Endodermal cell (in vitro differentiated cells): ENCODE measurements around the gene TRHDE. TPM values are rescaled to one million over a fixed set of nuclear protein-coding genes. Genes with fewer than 3 reads are reported as not detected.
A peak's percentile ranks its signal among the peaks of the same experiment; 100 is the strongest.

Source experiments
- DNase-seq: peaks from one replicate; pipeline ENCODE4 v3.0.0-alpha.2; 2017
- H3K27ac ChIP-seq: 2 replicates; pipeline ENCODE4 v1.5.1; 2013; ENCODE audit warnings: mild to moderate bottlenecking, low read depth, low read length, moderate library complexity
- H3K27me3 ChIP-seq: 2 replicates; pipeline ENCODE4 v1.6.1; 2013; ENCODE audit warnings: mild to moderate bottlenecking, low read length, moderate library complexity; ENCODE audit not compliant: insufficient read depth, control insufficient read depth, poor library complexity, severe bottlenecking
- H3K36me3 ChIP-seq: 2 replicates; pipeline ENCODE4 v1.7.0; 2013; ENCODE audit warnings: mild to moderate bottlenecking, low read length, moderate library complexity; ENCODE audit not compliant: control insufficient read depth, insufficient read depth
- H3K4me1 ChIP-seq: one replicate; pipeline ENCODE4 v1.7.0; 2013; ENCODE audit warnings: low read length; ENCODE audit not compliant: control insufficient read depth, insufficient read depth
- H3K4me3 ChIP-seq: 2 replicates; pipeline ENCODE4 v1.5.1; 2013; ENCODE audit warnings: mild to moderate bottlenecking, low read length, moderate library complexity
- H3K9ac ChIP-seq: 2 replicates; pipeline ENCODE4 v1.6.1; 2013; ENCODE audit warnings: mild to moderate bottlenecking, low read length, moderate library complexity; ENCODE audit not compliant: poor library complexity, severe bottlenecking; ENCODE audit errors: extremely low read depth
- H3K9me3 ChIP-seq: 2 replicates; pipeline ENCODE4 v1.6.1; 2013; ENCODE audit warnings: mild to moderate bottlenecking, low read length, moderate library complexity; ENCODE audit not compliant: control insufficient read depth
- H3K27ac Mint-ChIP-seq: 2 replicates; pipeline ENCODE4 v1.8.0; 2020; ENCODE audit warnings: mixed read lengths
- H3K27me3 Mint-ChIP-seq: 2 replicates; pipeline ENCODE4 v1.8.0; 2021; ENCODE audit warnings: mild to moderate bottlenecking, mixed read lengths; ENCODE audit not compliant: insufficient read depth
- H3K36me3 Mint-ChIP-seq: 2 replicates; pipeline ENCODE4 v1.8.0; 2020; ENCODE audit warnings: low read depth, mixed read lengths
- H3K4me1 Mint-ChIP-seq: 2 replicates; pipeline ENCODE4 v1.8.0; 2020; ENCODE audit warnings: mixed read lengths
- H3K4me3 Mint-ChIP-seq: 2 replicates; pipeline ENCODE4 v1.8.0; 2020; ENCODE audit warnings: mild to moderate bottlenecking, moderate library complexity, mixed read lengths
- H3K9me3 Mint-ChIP-seq: 2 replicates; pipeline ENCODE4 v1.8.0; 2020; ENCODE audit warnings: mild to moderate bottlenecking, mixed read lengths
- WGBS, 2 experiments: methylation state at CpG; one replicate each; pipeline versions ENCODE4 v1.1.5 to v1.1.7; 2013; ENCODE audit warnings: missing lambda C conversion rate in 2 of 2, mixed read lengths in 1 of 2; ENCODE audit not compliant: insufficient coverage in 1 of 2, insufficient read length in 1 of 2; 5-methylcytosine and 5-hydroxymethylcytosine counted together
- total RNA-seq, 2 donors: library from RNA; stranded (reverse); fragmentation: NEBNext Ultra II Directional in 1 of 2; extraction: Animal tissue kit (Norgen Biotek cat#: 25700) in 1 of 2; gene quantifications; 2 replicates in 1 of 2; 3 replicates in 1 of 2; pipeline ENCODE4 v1.2.1, GENCODE V29; 2021
- TF ChIP-seq, protein P1 (sequence below): fragments of 200-600 bp; sonication (generic); conservative IDR thresholded peaks from 2 replicates; pipeline ENCODE4 v1.5.0; 2021; ENCODE audit warnings: antibody characterized with exemption, mild to moderate bottlenecking

Gene TRHDE
- total RNA-seq, 2 donors from 2014 or later: 0.20 to 1.2 TPM

DNA sequence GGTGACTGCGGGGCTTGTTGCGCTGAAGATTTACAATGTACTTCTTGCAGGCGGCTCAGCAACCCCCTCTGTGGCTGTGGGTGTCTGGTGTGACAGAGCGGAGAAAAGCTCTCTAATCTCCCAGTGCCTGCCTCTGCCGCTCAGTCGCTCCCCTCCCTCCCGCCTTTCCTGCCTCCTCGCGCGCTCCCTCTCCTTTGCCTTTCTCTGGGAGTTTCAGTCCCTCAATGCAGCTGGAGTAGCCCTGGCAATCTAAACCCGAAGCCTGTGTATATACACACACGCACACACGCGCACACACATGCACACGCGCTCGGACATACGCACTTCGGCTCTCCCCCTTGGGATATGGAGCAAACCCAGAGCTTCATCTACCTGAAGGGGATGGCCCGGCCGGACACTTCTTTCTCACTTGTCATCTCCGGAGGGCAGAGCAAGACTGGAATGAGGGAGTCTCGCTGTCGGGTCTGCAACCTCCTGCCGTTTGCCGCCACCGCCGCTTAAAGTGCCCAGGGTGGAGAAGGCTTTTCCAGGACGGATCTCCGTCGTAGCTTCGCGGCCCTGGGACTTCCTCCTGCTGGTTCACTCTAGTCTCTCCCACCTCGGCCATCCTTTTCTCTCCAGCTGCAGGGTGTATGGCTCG lies 599 bp upstream of the TRHDE start:
- no peaks in the 10 kb centered on the region for H3K36me3 Mint-ChIP-seq
- peak overlapping the region; percentile 37 for H3K27ac Mint-ChIP-seq
- TF ChIP-seq, protein P1, sequence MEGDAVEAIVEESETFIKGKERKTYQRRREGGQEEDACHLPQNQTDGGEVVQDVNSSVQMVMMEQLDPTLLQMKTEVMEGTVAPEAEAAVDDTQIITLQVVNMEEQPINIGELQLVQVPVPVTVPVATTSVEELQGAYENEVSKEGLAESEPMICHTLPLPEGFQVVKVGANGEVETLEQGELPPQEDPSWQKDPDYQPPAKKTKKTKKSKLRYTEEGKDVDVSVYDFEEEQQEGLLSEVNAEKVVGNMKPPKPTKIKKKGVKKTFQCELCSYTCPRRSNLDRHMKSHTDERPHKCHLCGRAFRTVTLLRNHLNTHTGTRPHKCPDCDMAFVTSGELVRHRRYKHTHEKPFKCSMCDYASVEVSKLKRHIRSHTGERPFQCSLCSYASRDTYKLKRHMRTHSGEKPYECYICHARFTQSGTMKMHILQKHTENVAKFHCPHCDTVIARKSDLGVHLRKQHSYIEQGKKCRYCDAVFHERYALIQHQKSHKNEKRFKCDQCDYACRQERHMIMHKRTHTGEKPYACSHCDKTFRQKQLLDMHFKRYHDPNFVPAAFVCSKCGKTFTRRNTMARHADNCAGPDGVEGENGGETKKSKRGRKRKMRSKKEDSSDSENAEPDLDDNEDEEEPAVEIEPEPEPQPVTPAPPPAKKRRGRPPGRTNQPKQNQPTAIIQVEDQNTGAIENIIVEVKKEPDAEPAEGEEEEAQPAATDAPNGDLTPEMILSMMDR: peak; percentile 49
- peak overlapping the region; percentile 11 for H3K9ac ChIP-seq
- H3K27me3 Mint-ChIP-seq: peaks cover 63% of the 10 kb centered on the region
- H3K27me3 ChIP-seq: peaks cover 57% of the 10 kb centered on the region
- peak overlapping the region; percentile 83 for H3K4me3 ChIP-seq
- peaks cover 10% of the 10 kb centered on the region for H3K4me1 Mint-ChIP-seq
- H3K9me3 ChIP-seq: no peaks in the 10 kb centered on the region
- H3K27ac ChIP-seq: no peak overlapping the region
- WGBS, 2 experiments: 1% methylated on average over 13 to 35 of the region's 35 CpGs
- DNase-seq: peak; percentile 92
- H3K4me1 ChIP-seq: no peaks in the 10 kb centered on the region
- peak overlapping the region; percentile 73 for H3K4me3 Mint-ChIP-seq
- no peaks in the 10 kb centered on the region for H3K36me3 ChIP-seq
- no peaks in the 10 kb centered on the region for H3K9me3 Mint-ChIP-seq

DNA sequence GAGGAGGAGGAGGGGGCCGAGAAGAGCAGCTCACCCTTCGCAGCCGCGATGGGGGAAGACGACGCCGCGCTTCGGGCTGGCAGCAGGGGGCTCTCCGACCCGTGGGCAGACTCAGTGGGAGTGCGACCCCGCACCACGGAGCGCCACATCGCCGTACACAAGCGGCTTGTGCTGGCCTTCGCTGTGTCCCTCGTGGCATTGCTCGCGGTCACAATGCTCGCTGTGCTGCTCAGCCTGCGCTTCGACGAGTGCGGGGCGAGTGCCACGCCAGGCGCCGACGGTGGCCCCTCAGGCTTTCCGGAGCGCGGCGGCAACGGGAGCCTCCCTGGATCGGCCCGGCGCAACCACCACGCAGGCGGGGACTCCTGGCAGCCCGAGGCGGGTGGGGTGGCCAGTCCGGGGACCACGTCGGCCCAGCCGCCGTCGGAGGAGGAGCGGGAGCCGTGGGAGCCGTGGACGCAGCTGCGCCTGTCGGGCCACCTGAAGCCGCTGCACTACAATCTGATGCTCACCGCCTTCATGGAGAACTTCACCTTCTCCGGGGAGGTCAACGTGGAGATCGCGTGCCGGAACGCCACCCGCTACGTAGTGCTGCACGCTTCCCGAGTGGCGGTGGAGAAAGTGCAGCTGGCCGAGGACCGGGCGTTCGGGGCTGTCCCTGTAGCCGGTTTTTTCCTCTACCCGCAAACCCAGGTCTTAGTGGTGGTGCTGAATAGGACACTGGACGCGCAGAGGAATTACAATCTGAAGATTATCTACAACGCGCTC lies 745 bp downstream of the TRHDE start:
- H3K27ac Mint-ChIP-seq: no peak overlapping the region
- peaks cover 63% of the 10 kb centered on the region for H3K27me3 Mint-ChIP-seq
- Histone ChIP-seq H3K4me1 (no peaks in the 10 kb centered on the region), H3K9ac (no peak overlapping the region), H3K27me3 (peaks cover 58% of the 10 kb centered on the region), H3K9me3 (no peaks in the 10 kb centered on the region), H3K27ac (no peak overlapping the region), H3K36me3 (no peaks in the 10 kb centered on the region), H3K4me3 (peak overlapping the region; percentile 83)
- no peaks in the 10 kb centered on the region for H3K9me3 Mint-ChIP-seq
- 2 to 5% methylated on average over 35 to 79 of the region's 79 CpGs for whole genome bisulfite sequencing, 2 experiments
- peaks cover 10% of the 10 kb centered on the region for H3K4me1 Mint-ChIP-seq
- H3K4me3 Mint-ChIP-seq: peak overlapping the region; percentile 73
- TF ChIP-seq, protein P1: no peak
- DNase-seq: peak; percentile 75
- H3K36me3 Mint-ChIP-seq: no peaks in the 10 kb centered on the region

DNA sequence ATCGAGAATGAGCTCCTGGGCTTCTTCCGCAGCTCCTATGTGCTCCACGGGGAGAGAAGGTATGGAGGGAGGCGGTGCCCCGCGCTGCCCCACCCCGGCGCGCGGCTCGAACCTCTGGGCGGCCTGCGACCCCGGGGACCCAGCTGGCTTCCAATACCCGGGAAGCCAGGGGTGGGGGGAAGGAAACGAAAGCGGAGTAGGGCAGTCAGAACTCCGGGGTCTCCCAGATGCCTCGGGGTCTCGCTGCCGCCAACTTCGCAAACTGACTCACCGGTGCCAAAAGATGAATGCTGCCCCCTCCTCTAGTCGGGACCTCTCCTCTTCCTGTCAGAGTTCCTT lies 1.3 kb downstream of the TRHDE start:
- Histone ChIP-seq H3K4me3 (peak overlapping the region; percentile 83), H3K36me3 (no peaks in the 10 kb centered on the region), H3K9ac (no peak overlapping the region), H3K9me3 (no peaks in the 10 kb centered on the region), H3K27me3 (peaks cover 58% of the 10 kb centered on the region), H3K27ac (no peak overlapping the region), H3K4me1 (no peaks in the 10 kb centered on the region)
- peak overlapping the region; percentile 73 for H3K4me3 Mint-ChIP-seq
- WGBS, 2 experiments: 6 to 13% methylated on average over 7 to 24 of the region's 24 CpGs
- H3K4me1 Mint-ChIP-seq: peaks cover 10% of the 10 kb centered on the region
- H3K27ac Mint-ChIP-seq: no peak overlapping the region
- no peaks in the 10 kb centered on the region for H3K36me3 Mint-ChIP-seq
- H3K9me3 Mint-ChIP-seq: no peaks in the 10 kb centered on the region
- TF ChIP-seq, protein P1: no peak
- DNase-seq: peak; percentile 76
- H3K27me3 Mint-ChIP-seq: peaks cover 63% of the 10 kb centered on the region
